NCI-H2171 treated with DMSO at 0.1 percent for 48 hours (cell line): ENCODE measurements around the gene HNRNPH1.

ENCODE experiments used
- DNase-seq: peaks from one replicate; lab custom pipeline; 2025; lab: John Stamatoyannopoulos, UW

The HNRNPH1 gene

GRCh38 chr5:179603308-179603707 lies 20.2 kb downstream of the HNRNPH1 start:
- no peak for DNase-seq

- DNase-seq: no peak
Measured at GRCh38 chr5:179601871-179602625, 21.4 kb downstream of the HNRNPH1 start.

GRCh38 chr5:179599973-179600372 lies 23.5 kb downstream of the HNRNPH1 start:
- DNase-seq: no peak

- DNase-seq: no peak
Measured at GRCh38 chr5:179599566-179599965, 23.9 kb downstream of the HNRNPH1 start.

GRCh38 chr5:179599100-179599499 lies 24.4 kb downstream of the HNRNPH1 start:
- no peak for DNase-seq

GRCh38 chr5:179596421-179596820 lies 27.1 kb downstream of the HNRNPH1 start:
- peak; percentile 85 for DNase-seq

GRCh38 chr5:179595916-179596315 lies 27.6 kb downstream of the HNRNPH1 start:
- DNase-seq: no peak

GRCh38 chr5:179588166-179588565 lies 35.3 kb downstream of the HNRNPH1 start:
- no peak for DNase-seq

- no peak for DNase-seq
Measured at GRCh38 chr5:179585941-179586401, 37.5 kb downstream of the HNRNPH1 start.

GRCh38 chr5:179577286-179577960 lies 46.0 kb downstream of the HNRNPH1 start:
- DNase-seq: no peak

- DNase-seq: no peak
Measured at GRCh38 chr5:179572386-179572785, 51.1 kb downstream of the HNRNPH1 start.

- no peak for DNase-seq
Measured at GRCh38 chr5:179568721-179569120, 54.8 kb downstream of the HNRNPH1 start.

- DNase-seq: no peak
Measured at GRCh38 chr5:179564526-179564925, 58.9 kb downstream of the HNRNPH1 start.
